Stimulated activated CD4-positive, alpha-beta T cell treated with anti-CD3 and anti-CD28 coated beads, Interleukin-1b, Interleukin-23, amount 100 ng/mL, for 1 hour (primary cell): ENCODE measurements around the gene RFX3.

Experiments used
- DNase-seq, 2 donors: peaks; one replicate each; pipeline ENCODE4 v3.0.0-alpha.2; 2020; ENCODE audit warnings: low read depth in 2 of 2

RFX3 gene

DNA sequence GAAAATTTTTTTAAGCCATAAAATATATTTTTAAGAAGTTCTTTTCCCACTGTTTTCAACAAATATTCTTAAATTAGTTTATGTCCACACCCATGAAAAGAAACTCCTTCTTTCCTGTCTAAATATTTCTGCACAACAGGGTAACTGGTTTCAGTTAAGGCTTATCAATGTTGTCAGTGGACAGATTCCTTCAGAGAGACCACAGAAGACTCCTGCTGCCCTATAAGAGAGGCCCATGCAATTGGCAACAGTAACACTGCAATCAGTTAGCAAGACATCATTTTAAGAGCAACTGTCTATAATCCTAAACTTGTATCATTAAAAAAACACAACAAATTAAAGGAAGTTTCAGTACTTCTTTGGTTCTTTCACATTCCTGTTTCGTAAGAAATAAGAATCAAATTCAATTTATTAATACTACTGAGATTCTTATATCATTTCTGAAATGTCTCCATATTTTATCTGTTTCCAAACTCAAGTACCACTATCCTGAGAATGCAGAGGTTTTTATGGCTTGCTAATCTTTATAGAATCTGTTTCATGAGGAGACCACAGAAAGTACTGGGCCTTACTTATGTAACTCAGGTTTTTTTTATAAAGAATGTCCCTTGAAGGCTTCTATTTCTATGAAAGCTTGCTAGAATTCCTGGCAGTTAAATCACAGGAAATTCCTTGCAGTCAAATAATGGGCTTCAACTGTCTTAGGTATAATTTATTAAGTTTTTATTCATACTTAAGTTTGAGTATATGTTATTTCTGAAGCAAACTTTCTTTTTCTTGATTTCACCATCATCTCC lies 240.2 kb downstream of the RFX3 start:
- DNase-seq: no peak

DNA sequence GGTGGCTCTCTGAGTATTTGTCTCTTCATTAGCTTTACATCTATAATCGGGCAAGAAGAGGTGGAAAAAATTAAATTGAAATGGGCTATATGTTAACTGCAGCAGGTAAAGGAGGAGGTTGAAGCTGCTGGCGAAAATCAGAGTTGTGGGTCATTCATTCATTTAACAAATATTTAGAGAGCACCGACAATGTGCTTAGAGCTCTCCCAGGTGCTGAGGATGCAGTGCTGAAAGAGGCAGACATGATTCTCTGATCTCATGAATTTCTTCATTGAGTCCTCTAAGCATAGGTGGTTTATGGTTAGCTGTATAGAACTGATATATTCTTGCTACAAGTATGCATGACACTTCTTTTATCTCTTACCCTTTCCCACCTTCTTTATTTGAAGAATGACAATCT lies 243.4 kb downstream of the RFX3 start:
- no peak for DNase-seq

DNA sequence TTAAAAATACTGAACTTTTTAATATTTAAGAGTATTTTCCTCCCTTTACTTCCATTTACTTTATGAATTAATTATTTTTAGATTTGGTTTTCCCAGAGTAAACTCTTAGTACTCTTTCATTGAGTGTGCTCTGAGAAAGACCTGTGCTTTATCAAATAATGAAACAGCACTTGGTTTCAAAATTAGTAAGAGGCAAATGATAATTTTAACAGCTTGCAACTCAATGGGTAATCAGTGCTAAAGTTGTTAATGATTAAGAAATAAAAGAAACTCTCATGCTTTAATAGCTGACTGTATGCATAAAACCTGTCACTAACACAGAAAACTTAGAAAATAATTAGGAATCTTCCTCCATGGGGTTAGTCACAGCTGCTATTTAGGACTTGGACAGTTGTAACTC lies 244.4 kb downstream of the RFX3 start:
- no peak for DNase-seq

- DNase-seq: no peak
Observed at GRCh38 chr9:3277200-3277599, 248.6 kb downstream of the RFX3 start.

GRCh38 chr9:3271581-3271980 lies 254.2 kb downstream of the RFX3 start:
- DNase-seq: no peak

GRCh38 chr9:3271157-3271556 lies 254.6 kb downstream of the RFX3 start:
- DNase-seq: no peak

GRCh38 chr9:3268223-3268622 lies 257.6 kb downstream of the RFX3 start:
- DNase-seq: no peak

DNA sequence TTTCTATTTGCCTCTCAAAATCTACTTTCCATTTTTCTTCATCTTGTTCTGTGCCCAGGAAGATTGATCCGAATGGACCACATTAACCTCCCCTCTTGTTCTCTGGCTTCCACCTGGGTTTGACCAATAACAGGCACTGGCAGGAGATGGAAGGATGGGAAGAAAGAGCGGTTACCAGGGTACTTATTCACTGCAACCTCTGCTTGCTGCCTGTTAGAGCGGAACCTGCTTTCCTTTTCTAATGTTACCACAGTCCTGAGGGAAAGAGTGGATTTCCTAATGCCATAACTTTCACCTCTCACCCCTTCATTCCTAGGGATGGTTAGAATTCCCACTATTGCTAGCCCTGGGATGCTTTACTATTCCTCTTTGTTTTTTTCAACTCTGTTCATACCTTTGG lies 262.1 kb downstream of the RFX3 start:
- no peak for DNase-seq

GRCh38 chr9:3262826-3263529 lies 262.8 kb downstream of the RFX3 start:
- no peak for DNase-seq

DNA sequence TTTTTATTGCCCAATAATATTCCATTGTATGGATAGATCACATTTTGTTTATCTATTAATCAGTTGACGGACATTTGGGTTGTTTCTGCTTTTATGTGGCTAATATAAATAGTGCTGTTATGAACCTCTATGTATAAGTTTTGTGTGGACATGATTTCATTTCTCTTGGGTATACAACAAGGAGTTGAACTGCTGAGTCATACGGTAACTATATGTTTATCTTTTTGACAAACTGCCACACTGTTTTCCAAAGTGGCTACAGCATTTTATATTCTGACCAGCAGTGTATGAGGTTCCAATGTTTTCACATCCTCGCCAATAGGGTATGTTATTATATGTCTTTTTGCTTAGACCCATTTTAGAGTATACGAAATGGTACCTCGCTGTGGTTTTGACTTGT lies 264.3 kb downstream of the RFX3 start:
- no peak for DNase-seq

DNA sequence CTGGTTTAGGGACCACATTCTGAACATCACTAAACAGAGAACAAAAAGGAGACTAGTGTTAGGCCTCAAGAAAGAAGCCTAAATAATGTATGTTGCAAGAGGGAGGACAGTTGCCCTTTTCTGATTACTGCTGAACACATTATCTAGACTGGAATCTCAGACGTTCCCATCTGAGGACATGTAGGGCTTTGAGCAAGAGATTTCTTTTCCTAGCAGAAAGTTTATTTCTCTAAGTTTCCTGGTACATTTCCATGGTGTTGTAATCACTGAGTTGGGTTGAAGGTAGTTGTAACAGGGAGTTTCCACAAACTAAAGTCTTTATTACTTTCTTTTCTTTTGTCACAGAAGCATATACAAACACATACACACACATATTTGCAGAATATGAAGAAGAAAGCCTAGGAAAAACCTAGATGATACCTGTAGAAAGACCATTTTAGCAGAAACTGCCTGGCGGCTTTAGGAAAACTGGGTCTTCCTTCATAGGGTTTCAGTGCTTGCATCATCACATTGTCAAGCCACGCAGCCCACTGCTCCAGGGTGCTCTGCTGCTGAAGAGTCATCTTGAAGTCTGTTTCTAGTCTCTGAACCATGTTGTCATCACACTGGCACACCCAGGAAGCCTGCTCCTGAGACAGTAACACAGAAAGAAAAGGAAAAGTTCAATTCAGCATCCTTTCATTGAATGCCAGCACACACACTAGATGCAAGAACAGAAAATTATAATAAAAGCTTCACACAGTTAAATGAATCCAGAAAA lies 269.1 kb downstream of the RFX3 start:
- DNase-seq: no peak

DNA sequence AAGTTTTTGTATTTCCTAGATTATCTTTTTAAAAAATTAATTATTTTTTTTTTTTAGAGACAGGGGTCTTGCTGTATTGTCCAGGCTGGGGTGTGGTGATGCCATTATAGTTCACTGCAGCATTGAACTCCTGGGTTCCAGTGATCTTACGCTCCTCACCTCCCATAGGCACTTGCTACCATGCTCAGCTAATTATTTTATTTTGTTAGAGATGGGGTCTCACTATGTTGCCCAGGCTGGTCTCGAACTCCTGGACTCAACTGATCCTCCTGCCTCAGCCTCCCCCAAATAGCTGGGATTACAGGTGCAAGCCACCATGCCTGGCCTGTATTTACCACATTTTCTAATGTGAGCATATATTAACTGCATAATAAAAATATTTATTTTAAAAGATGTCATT lies 274.5 kb downstream of the RFX3 start:
- DNase-seq: no peak

- no peak for DNase-seq
Observed at GRCh38 chr9:3250741-3251140, 275.1 kb downstream of the RFX3 start.

GRCh38 chr9:3247211-3247610 lies 278.6 kb downstream of the RFX3 start:
- no peak for DNase-seq

- no peak for DNase-seq
Observed at GRCh38 chr9:3246241-3246640, 279.6 kb downstream of the RFX3 start.

DNA sequence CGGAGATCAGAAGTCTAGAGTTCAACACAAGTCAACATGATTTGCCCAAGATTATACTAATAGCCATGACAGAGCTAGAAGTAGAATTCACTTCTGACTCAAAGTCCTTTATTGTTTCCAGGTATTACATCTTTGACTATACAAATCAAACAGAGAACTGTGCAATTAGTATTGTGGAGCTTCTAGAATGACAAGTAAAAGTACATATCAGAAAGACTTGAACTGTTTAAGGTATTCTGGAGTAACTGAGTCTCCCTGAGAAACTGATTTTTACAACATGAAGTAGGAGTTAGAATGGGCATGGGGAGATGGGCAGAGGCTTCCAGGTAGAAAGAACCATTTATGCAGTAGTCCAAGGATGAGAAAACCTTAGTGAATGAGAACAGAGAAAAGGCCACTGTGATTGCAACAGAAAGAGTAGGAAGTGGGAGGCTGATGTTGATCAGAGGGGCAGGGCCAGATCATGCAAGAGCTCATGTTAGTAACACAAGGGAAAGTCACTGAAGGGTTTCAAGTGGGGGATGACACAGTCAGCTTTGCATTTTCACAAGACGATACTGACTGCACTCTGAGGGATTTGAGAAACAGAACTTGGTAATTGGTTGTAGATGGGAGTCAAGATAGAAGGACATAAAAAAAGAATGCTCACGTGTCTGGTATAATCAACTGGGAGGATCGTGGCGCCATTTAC lies 280.7 kb downstream of the RFX3 start:
- DNase-seq: no peak

DNA sequence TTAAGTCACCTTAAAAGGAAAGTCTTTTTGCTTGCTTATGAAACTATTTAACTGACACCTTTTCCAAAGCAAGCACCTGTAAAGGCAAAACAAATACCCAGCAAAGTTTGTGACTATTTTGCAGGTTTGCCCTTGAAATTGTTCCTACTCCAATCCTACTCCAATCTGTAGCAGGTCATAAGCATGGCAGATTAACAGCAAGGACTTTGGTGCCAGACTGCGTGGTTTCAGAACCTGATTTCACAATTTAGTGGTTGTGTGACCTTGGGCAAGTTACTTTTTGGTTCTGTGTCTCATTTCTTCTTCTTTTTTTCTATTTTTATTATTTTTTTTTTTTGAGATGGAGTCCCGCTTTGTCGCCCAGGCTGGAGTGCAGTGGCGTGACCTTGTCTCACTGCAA lies 282.1 kb downstream of the RFX3 start:
- no peak for DNase-seq

GRCh38 chr9:3241290-3241689 lies 284.5 kb downstream of the RFX3 start:
- DNase-seq: no peak

- peak; percentile 6 to 41 for DNase-seq
Observed at GRCh38 chr9:3240656-3241268, 285.0 kb downstream of the RFX3 start.

GRCh38 chr9:3239240-3239639 lies 286.6 kb downstream of the RFX3 start:
- DNase-seq: no peak

DNA sequence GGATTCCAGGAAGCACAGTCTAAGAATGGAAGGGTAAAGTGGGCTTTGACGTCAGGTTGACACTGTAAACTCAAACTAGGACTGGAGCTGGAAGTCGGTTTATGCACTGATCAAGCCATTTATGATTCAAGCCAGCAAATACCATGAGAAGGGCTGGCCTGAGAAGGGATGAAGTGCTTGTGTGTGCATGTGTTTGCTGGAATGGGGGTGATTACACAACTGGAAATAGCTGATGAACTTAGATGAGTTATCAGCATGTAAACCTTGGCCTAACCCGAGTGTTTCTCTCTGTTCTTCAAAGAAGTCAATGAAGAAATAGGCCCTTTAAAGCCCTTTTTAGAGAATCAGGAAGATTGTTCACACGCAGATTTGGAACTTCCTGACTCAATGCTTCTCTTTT lies 287.6 kb downstream of the RFX3 start:
- no peak for DNase-seq

GRCh38 chr9:3237121-3237520 lies 288.7 kb downstream of the RFX3 start:
- no peak for DNase-seq
